Muscle layer of duodenum (tissue), 2 donors: ENCODE measurements around the gene SCG3.

ENCODE experiments used
- H3K27ac ChIP-seq: one replicate; pipeline ENCODE4 v1.7.0; 2013; ENCODE audit warnings: mild to moderate bottlenecking, low read length
- H3K27me3 ChIP-seq: one replicate; pipeline ENCODE4 v1.7.0; 2013; ENCODE audit warnings: low read depth, mild to moderate bottlenecking, control low read depth, low read length
- H3K36me3 ChIP-seq, 2 donors: one replicate each; pipeline ENCODE4 v1.7.0; 2013; ENCODE audit warnings: low read length in 2 of 2, control low read depth in 1 of 2, mild to moderate bottlenecking in 1 of 2; ENCODE audit not compliant: insufficient read depth in 2 of 2, control insufficient read depth in 1 of 2
- H3K4me1 ChIP-seq, 2 donors: one replicate each; pipeline ENCODE4 v1.7.0; 2013; ENCODE audit warnings: low read length in 2 of 2, mild to moderate bottlenecking in 2 of 2, control low read depth in 1 of 2, moderate library complexity in 1 of 2; ENCODE audit not compliant: insufficient read depth in 2 of 2, control insufficient read depth in 1 of 2
- H3K4me3 ChIP-seq, 2 donors: one replicate each; pipeline ENCODE4 v1.7.0; 2013; ENCODE audit warnings: low read length in 2 of 2, low read depth in 1 of 2, mild to moderate bottlenecking in 1 of 2
- H3K9me3 ChIP-seq, 2 donors: one replicate each; pipeline ENCODE4 v1.7.0; 2013; ENCODE audit warnings: low read length in 2 of 2, control low read depth in 1 of 2, mild to moderate bottlenecking in 1 of 2; ENCODE audit not compliant: control insufficient read depth in 1 of 2
- donor health status: healthy.

Gene SCG3

DNA sequence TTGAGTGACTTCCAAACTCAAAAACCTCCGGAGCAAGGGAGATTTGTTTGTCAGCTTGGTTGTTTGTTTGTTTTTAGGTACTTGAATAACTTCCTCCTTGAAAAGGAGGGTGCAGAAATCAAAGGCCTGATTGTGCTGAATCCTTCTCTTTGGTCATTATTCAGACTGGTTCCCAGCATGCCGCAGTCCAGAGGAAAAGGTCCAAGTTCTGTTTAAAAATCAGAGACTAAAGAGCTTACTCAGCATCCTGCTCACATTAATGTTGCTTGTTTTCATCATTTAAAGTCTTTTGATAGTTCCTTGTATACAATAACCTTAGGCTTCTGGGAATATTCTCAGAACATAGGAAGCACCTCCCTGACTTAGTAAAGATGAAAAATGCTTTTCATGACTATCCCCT lies 982 bp upstream of the SCG3 start:
- no peaks in the 10 kb centered on the region for H3K36me3 ChIP-seq
- peaks cover 0 to 9% of the 10 kb centered on the region in 2 donors for H3K4me1 ChIP-seq
- no peak overlapping the region for H3K27ac ChIP-seq
- no peaks in the 10 kb centered on the region for H3K27me3 ChIP-seq
- H3K4me3 ChIP-seq = no peak overlapping the region
- no peaks in the 10 kb centered on the region for H3K9me3 ChIP-seq

DNA sequence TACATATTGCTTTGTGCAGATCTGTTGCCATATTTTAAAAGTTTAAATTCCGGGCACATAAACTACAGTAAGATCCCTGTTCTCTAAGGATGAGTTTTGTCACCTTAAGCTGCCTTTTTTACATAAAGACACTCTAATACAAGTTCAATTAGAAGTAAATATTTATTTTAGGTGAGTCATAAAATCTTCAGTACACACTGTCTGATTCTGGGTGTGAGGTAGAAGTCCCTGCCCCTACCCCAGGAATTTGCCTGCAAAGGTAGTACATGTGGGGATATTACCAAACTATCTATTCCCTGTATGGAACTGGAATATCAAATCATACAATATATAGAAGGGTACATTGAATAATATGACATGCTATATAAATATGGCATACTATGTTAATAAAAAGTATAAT lies 6.3 kb downstream of the SCG3 start:
- no peak overlapping the region for H3K4me3 ChIP-seq
- no peaks in the 10 kb centered on the region for H3K9me3 ChIP-seq
- no peaks in the 10 kb centered on the region for H3K4me1 ChIP-seq
- no peaks in the 10 kb centered on the region for H3K36me3 ChIP-seq
- H3K27ac ChIP-seq = no peak overlapping the region
- H3K27me3 ChIP-seq = no peaks in the 10 kb centered on the region

DNA sequence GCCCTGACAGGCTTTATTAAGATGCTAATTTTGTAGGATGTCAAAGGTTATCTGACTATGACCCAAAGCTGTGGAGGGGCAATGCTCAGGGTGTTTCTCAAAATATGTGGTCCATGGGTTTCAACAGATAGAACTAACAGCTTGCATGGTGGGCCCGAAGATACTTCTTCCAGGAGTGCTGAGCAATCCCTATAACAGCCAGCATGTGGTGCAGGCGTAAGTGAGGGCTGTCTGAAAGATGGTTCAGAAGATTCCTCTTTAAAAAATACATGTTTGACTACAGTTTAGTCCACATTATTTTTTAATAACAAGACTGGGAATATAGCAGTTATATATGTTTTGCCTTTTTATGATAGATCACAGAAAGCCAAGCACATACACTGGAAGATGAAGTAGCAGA lies 7.6 kb downstream of the SCG3 start:
- Histone ChIP-seq H3K4me1 (no peaks in the 10 kb centered on the region), H3K27me3 (no peaks in the 10 kb centered on the region), H3K4me3 (no peak overlapping the region), H3K36me3 (no peaks in the 10 kb centered on the region), H3K27ac (no peak overlapping the region), H3K9me3 (no peaks in the 10 kb centered on the region)

DNA sequence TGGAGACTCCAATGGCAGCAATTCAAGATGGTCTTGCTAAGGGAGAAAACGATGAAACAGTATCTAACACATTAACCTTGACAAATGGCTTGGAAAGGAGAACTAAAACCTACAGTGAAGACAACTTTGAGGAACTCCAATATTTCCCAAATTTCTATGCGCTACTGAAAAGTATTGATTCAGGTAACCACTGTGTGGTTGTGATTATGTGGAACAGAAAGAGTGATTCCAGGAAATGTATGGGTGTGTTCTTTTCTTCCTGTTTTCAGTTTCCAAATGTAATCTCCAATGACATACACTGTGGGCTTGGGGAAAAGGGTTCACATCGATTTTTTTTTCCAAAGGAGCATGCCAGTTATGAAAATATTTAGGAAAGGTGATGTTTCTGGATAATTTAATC lies 10.9 kb downstream of the SCG3 start:
- Histone ChIP-seq H3K27ac (no peak overlapping the region), H3K4me1 (no peaks in the 10 kb centered on the region), H3K27me3 (no peaks in the 10 kb centered on the region), H3K4me3 (no peak overlapping the region), H3K36me3 (no peaks in the 10 kb centered on the region), H3K9me3 (no peaks in the 10 kb centered on the region)

DNA sequence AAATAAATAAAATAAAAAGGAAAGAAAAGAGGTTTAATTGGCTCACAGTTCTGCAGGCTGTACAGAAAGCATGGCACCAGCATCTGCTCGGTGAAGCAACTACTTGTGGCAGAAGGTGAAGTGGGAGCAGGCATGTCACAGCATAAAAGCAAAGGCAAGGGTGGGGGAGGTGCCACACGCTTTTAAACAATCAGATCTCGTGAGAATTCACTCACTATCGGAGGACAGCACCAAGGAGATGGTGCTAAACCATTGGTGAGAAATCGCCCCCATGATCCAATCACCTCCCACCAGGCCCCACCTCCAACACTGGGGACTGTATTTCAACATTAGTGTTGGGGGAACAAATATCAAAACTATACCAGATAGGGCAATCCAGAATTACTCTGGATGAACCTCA lies 15.3 kb downstream of the SCG3 start:
- no peaks in the 10 kb centered on the region for H3K4me1 ChIP-seq
- no peaks in the 10 kb centered on the region for H3K27me3 ChIP-seq
- no peaks in the 10 kb centered on the region for H3K36me3 ChIP-seq
- H3K27ac ChIP-seq = no peak overlapping the region
- H3K9me3 ChIP-seq = no peaks in the 10 kb centered on the region
- H3K4me3 ChIP-seq = no peak overlapping the region

DNA sequence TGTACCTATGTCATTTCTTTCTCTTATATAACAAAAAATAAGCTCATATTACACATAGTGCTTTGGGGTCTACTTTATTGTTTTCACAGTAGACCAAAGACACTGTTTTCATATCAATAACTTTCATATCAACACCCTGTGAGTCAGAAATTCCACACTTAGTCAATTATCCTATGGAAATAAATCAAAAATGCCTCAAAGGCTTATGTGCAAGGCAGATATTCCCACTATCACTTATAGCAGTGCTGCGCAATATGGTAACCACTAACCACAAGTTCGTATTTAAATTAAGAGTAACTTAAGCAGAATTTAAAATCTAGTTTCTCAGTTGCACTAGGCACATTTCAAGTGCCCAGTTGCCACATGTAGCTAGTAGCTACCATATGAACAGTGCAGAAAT lies 15.9 kb downstream of the SCG3 start:
- H3K27ac ChIP-seq = no peak overlapping the region
- H3K4me1 ChIP-seq = no peaks in the 10 kb centered on the region
- no peaks in the 10 kb centered on the region for H3K27me3 ChIP-seq
- H3K36me3 ChIP-seq = no peaks in the 10 kb centered on the region
- no peaks in the 10 kb centered on the region for H3K9me3 ChIP-seq
- no peak overlapping the region for H3K4me3 ChIP-seq

DNA sequence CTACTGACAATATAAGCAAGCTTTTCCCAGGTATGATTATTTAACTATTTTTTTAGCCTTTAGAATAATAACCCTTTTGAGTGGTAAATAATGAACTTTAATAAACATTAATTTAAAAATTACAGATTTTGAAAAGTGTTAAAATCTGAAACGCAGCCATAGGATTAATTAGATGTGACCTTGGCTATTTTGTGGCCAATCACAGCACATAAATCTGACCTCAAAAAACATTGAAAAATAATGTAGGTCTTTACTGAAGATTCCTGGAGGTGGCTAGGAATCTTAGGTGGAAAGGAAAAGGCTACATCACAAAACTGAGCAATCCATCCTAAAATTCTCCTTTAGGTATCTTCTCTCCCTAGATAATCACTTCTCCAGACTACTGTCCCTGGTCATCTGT lies 18.1 kb downstream of the SCG3 start:
- no peak overlapping the region for H3K4me3 ChIP-seq
- H3K4me1 ChIP-seq = no peaks in the 10 kb centered on the region
- no peak overlapping the region for H3K27ac ChIP-seq

DNA sequence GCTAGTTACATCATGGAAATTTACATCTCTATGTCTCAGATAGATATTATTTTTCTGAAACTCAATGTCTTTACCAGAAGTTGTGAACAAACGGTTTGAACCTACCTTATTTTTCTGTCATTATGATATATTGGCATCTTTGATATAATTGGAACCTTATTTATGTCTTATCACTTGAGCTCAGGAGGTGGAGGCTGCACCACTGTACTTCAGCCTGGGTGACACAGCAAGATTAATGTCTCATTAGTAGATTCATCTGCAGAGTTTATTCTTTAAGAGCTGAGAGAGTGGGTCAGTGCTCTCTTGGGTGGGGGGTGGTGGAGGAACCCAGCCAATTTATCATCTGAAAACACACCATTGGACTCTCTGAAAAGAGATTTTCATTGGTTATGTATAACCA lies 21.4 kb downstream of the SCG3 start:
- Histone ChIP-seq H3K27me3 (no peaks in the 10 kb centered on the region), H3K36me3 (no peaks in the 10 kb centered on the region), H3K4me1 (no peaks in the 10 kb centered on the region), H3K4me3 (no peak overlapping the region), H3K27ac (no peak overlapping the region), H3K9me3 (no peaks in the 10 kb centered on the region)

More for the DNA sequence above, 18.1 kb downstream of the SCG3 start:
- H3K9me3 ChIP-seq = no peaks in the 10 kb centered on the region
- H3K27me3 ChIP-seq = no peaks in the 10 kb centered on the region
- H3K36me3 ChIP-seq = no peaks in the 10 kb centered on the region

DNA sequence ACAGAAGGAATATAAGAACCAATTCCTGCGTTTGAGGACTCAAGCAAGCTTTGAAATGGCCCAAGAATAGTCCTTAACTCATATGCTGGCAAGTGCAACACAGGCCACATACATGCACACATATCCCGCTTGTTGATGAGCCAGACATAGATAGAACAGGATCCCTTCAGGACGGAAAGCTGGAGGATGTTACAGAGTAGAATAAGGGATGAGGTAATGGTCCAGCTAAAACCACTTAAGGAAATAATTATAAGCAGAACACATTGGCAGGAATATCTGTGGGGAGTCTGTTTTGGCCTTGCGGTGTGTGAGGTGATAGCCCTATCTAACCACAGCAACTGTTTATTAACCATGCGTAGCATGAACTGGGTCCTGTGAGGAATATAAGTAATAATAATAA lies 25.0 kb downstream of the SCG3 start:
- Histone ChIP-seq H3K4me1 (peaks cover 0 to 5% of the 10 kb centered on the region in 2 donors), H3K27me3 (no peaks in the 10 kb centered on the region), H3K9me3 (no peaks in the 10 kb centered on the region), H3K36me3 (no peaks in the 10 kb centered on the region), H3K4me3 (no peak overlapping the region), H3K27ac (no peak overlapping the region)

DNA sequence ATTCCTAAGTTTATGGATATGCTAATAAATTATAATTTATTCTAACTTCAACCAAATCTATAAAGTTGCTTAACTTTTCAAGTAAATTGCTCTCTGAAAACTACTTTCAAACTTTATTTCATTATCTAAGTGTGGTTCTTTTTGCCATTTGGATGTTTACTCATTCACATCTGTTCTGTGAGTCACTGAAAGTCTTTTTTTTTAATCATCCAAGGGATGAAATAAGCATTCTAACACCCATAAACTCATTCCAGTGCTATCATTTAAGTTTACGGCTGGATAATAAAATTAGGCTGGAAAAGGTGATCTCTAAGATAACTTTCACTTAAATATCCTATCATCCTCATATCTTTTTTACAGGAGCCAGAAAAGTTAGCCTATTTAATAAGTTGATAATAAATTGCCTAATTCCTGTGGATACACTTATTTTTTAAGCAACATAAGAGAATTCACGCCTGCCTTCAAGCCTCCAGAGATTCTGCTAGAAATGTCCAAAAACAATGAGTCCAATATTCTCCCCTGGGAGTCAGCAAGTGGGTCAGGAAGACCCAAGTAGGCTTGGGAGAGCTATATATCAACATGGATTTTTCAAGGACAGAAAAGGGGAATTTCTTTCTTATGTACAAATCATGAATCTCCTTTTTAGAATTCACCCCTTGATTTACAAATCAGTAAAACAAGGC lies 25.8 kb downstream of the SCG3 start:
- Histone ChIP-seq H3K36me3 (no peaks in the 10 kb centered on the region), H3K27me3 (no peaks in the 10 kb centered on the region), H3K4me1 (peaks cover 0 to 5% of the 10 kb centered on the region in 2 donors), H3K4me3 (no peak overlapping the region), H3K9me3 (no peaks in the 10 kb centered on the region), H3K27ac (no peak overlapping the region)

DNA sequence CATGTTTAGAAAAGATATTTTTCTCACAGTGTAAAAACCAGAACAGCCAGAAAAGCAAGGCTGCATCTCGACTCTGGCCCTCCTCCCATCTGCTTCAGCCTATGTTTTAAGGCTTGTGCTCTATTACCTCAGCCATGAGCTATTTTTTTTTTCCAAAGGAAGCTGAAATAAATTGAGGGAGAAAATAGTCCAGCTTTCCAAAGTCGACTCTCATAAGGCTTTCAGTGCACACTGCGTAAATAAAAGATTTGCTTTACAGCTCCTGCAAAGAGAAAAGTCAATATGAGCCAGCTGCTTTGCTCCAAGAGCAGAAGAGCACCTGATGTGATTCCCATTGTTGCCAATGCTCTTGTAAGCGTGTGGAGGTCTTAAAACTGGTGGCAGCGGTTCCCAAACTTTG lies 26.7 kb downstream of the SCG3 start:
- H3K9me3 ChIP-seq = no peaks in the 10 kb centered on the region
- peaks cover 0 to 5% of the 10 kb centered on the region in 2 donors for H3K4me1 ChIP-seq
- H3K4me3 ChIP-seq = no peak overlapping the region
- H3K36me3 ChIP-seq = no peaks in the 10 kb centered on the region
- H3K27ac ChIP-seq = no peak overlapping the region
- H3K27me3 ChIP-seq = no peaks in the 10 kb centered on the region

DNA sequence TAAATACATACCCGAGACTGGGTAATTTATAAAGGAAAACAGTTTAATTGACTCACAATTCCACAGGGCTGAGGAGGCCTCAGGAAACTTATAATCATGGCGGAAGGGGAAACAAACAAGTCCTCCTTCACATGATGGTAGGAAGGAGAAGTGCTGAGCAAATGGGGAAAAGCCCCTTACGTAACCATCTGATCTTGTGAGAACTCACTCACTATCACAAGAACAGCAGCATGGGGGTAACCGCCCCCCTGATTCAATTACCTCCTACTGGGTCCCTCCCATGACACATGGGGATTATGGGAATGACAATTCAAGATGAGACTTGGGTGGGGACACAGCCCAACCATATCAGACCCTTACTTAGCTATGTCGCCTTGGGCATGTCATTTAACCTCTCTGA lies 27.7 kb downstream of the SCG3 start:
- Histone ChIP-seq H3K4me3 (no peak overlapping the region), H3K27ac (no peak overlapping the region)

More for the DNA sequence above, 27.7 kb downstream of the SCG3 start:
- peaks cover 0 to 5% of the 10 kb centered on the region in 2 donors for H3K4me1 ChIP-seq
- H3K9me3 ChIP-seq = no peaks in the 10 kb centered on the region
- no peaks in the 10 kb centered on the region for H3K36me3 ChIP-seq
- no peaks in the 10 kb centered on the region for H3K27me3 ChIP-seq
